ENCODE results near the gene THBD.
"Not testable (repeated sequence)": the region's sequence is repeated elsewhere in the genome, so short reads cannot be mapped to it uniquely, and the experiment has no call there.

THBD gene

GRCh38 chr20:23035731-23036130, 13.7 kb downstream of the THBD start:
- no peak for DNase-seq (ENCODE audit: low read depth in 2 of 2)

GRCh38 chr20:23034721-23035671, 14.5 kb downstream of the THBD start, which contains the start of gene SSTR4:
SSTR4 (plus strand) TSS chr20:23035312; CDS start chr20:23035484, 172 bp downstream.
- no peak for DNase-seq (ENCODE audit: low read depth in 2 of 2)

- DNase-seq (ENCODE audit: low read depth in 2 of 2) = no peak
Measured at GRCh38 chr20:23033918-23034317, 15.6 kb downstream of the THBD start.

GRCh38 chr20:23032750-23033078, 16.8 kb downstream of the THBD start:
- no peak for DNase-seq (ENCODE audit: low read depth in 2 of 2)

GRCh38 chr20:23032056-23032749, 17.3 kb downstream of the THBD start:
- no peak for DNase-seq (ENCODE audit: low read depth in 2 of 2)

GRCh38 chr20:23031346-23031745, 18.1 kb downstream of the THBD start:
- no peak for DNase-seq (ENCODE audit: low read depth in 2 of 2)

GRCh38 chr20:23029324-23029723, 20.1 kb downstream of the THBD start:
- no peak for DNase-seq (ENCODE audit: low read depth in 2 of 2)

GRCh38 chr20:23028392-23028791, 21.1 kb downstream of the THBD start:
- DNase-seq (ENCODE audit: low read depth in 2 of 2) = no peak

GRCh38 chr20:23027721-23028120, 21.8 kb downstream of the THBD start:
- DNase-seq (ENCODE audit: low read depth in 2 of 2) = no peak

- DNase-seq (ENCODE audit: low read depth in 2 of 2) = not testable (repeated sequence)
Measured at GRCh38 chr20:23025503-23025902, 24.0 kb downstream of the THBD start.

GRCh38 chr20:23024701-23025100, 24.8 kb downstream of the THBD start:
- DNase-seq (ENCODE audit: low read depth in 2 of 2) = no peak

GRCh38 chr20:23023621-23024177, 25.8 kb downstream of the THBD start:
- no peak for DNase-seq (ENCODE audit: low read depth in 2 of 2)

- DNase-seq (ENCODE audit: low read depth in 2 of 2) = no peak
Measured at GRCh38 chr20:23022849-23023248, 26.6 kb downstream of the THBD start.

- DNase-seq (ENCODE audit: low read depth in 2 of 2) = no peak
Measured at GRCh38 chr20:23021951-23022350, 27.5 kb downstream of the THBD start.

- DNase-seq (ENCODE audit: low read depth in 2 of 2) = no peak
Measured at GRCh38 chr20:23021541-23021940, 27.9 kb downstream of the THBD start.

- DNase-seq (ENCODE audit: low read depth in 2 of 2) = no peak
Measured at GRCh38 chr20:23020230-23021018, 29.0 kb downstream of the THBD start.

GRCh38 chr20:23019403-23019802, 30.1 kb downstream of the THBD start:
- no peak for DNase-seq (ENCODE audit: low read depth in 2 of 2)

- DNase-seq (ENCODE audit: low read depth in 2 of 2) = no peak
Measured at GRCh38 chr20:23018941-23019340, 30.5 kb downstream of the THBD start.

GRCh38 chr20:23018432-23018831, 31.0 kb downstream of the THBD start:
- no peak for DNase-seq (ENCODE audit: low read depth in 2 of 2)

GRCh38 chr20:23017516-23017915, 32.0 kb downstream of the THBD start:
- DNase-seq (ENCODE audit: low read depth in 2 of 2) = no peak

GRCh38 chr20:23013429-23013828, 36.0 kb downstream of the THBD start:
- DNase-seq (ENCODE audit: low read depth in 2 of 2) = no peak

Data from stimulated activated CD4-positive, alpha-beta T cell treated with anti-CD3 and anti-CD28 coated beads, Interleukin-15, amount 100 ng/mL, for 48 hours (primary cell).